Raji (cell line): ENCODE measurements around the gene DYNLT4.
A peak's percentile ranks its signal among the peaks of the same experiment; 100 is the strongest.

Experiments
- POLR2A ChIP-seq: IDR thresholded peaks from 2 replicates; pipeline ENCODE4 v1.6.1; 2011; ENCODE audit warnings: low read depth, low read length, control low read depth; ENCODE audit not compliant: insufficient read depth

Gene DYNLT4

DNA sequence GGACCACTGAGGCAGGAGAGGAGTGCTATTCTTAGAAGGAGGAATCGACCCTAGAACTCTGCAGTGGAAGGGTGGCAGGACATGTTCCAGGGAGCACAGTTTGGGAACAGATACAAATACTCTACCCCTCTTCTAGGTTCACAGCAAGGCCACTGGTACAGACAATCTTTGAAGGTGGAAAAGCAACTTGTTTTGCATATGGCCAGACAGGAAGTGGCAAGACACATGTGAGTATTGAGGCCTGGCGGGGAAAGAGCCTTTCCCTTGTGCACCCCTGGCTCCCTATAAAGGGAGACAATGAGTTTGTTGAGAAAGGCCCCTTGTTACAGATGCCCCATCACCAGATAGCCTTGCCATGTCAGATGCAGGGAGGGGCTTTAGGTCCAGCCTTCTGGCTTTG lies 49.7 kb downstream of the DYNLT4 start:
- peak; percentile 27; the same call in 1 of the 2 replicates for TF ChIP-seq POLR2A
